Stimulated activated naive B cell treated with anti-CD40 and anti-IgM and Interleukin-4, amounts not matched to agents 10 μg/mL and 1 μg/mL and 100 μg/mL, for 72 hours (primary cell): ENCODE data around the gene CNKSR3.

Experiments
- ATAC-seq, 2 donors: fragments of 150-1000 bp; cut with Tn5 transposase; replicated peaks; 2 replicates each; pipeline ENCODE4 v1.10.0; 2021; ENCODE audit warnings: moderate library complexity in 1 of 2
- DNase-seq: peaks from one replicate; pipeline ENCODE4 v3.0.0; 2021
- H3K27ac Mint-ChIP-seq: one replicate; pipeline ENCODE4 v1.8.0; 2022; ENCODE audit warnings: mild to moderate bottlenecking, mixed read lengths
- H3K27me3 Mint-ChIP-seq, 2 donors: one replicate each; pipeline ENCODE4 v1.8.0; 2022; ENCODE audit warnings: mixed read lengths in 2 of 2
- H3K36me3 Mint-ChIP-seq, 2 donors: one replicate each; pipeline ENCODE4 v1.8.0; 2022; ENCODE audit warnings: mixed read lengths in 2 of 2, mild to moderate bottlenecking in 1 of 2
- H3K4me1 Mint-ChIP-seq, 2 donors: one replicate each; pipeline ENCODE4 v1.8.0; 2022; ENCODE audit warnings: mixed read lengths in 2 of 2, mild to moderate bottlenecking in 1 of 2
- H3K4me3 Mint-ChIP-seq, 2 donors: one replicate each; pipeline ENCODE4 v1.8.0; 2022; ENCODE audit warnings: mild to moderate bottlenecking in 2 of 2, mixed read lengths in 2 of 2, moderate library complexity in 1 of 2
- H3K9me3 Mint-ChIP-seq, 2 donors: one replicate each; pipeline ENCODE4 v1.8.0; 2022; ENCODE audit warnings: mixed read lengths in 2 of 2, mild to moderate bottlenecking in 1 of 2

The CNKSR3 gene

DNA sequence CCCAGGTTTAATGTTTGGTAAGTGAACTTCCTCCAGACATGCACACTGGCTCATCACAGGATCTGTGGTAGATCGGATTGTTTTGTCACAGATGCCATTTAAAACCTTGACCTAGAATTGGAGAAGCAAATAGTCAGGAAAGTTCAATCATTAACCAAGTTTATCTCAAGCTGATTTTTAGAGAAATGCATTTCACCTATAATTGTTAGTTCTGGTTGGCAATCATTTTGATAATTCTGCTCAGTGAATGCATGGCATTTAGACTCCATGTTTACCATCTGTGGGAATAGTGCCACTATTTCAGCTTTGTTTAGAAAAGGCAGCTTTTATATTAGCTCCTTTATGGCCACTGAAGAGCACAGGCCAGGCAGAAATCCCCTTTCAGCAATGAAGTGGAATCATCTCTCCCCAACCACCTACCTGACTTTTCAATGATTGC is 80.0 kb downstream of the CNKSR3 start:
- Mint-ChIP-seq H3K9me3 (peaks cover 6 to 8% of the 10 kb centered on the region in 2 donors), H3K36me3 (no peaks in the 10 kb centered on the region), H3K27me3 (no peaks in the 10 kb centered on the region), H3K4me1 (no peaks in the 10 kb centered on the region), H3K27ac (no peak overlapping the region), H3K4me3 (no peak overlapping the region)
- no peak for DNase-seq
- peak; percentile 27 to 45 for ATAC-seq

DNA sequence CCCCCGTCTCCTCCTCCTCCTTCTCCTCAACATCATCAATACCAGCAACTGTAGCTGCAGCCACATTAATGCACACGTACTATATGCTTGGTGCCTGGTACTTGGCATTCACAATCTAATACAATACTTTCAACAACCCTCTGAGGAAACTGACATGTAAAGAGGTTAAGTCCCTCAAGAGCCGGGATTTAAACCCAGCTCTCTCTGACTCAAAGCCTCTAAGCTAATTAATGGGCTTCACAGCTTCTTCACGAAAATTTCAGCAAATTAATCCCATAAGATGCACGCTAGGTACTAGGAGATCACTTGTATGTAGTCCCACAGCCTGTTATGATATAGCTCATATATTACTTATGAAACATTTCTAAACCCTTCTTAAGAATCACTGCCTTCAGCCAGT is 80.8 kb downstream of the CNKSR3 start:
- Mint-ChIP-seq H3K9me3 (peaks cover 6 to 8% of the 10 kb centered on the region in 2 donors), H3K4me1 (no peaks in the 10 kb centered on the region), H3K4me3 (no peak overlapping the region), H3K36me3 (no peaks in the 10 kb centered on the region), H3K27me3 (no peaks in the 10 kb centered on the region), H3K27ac (no peak overlapping the region)
- DNase-seq (no peak), ATAC-seq (no peak)

DNA sequence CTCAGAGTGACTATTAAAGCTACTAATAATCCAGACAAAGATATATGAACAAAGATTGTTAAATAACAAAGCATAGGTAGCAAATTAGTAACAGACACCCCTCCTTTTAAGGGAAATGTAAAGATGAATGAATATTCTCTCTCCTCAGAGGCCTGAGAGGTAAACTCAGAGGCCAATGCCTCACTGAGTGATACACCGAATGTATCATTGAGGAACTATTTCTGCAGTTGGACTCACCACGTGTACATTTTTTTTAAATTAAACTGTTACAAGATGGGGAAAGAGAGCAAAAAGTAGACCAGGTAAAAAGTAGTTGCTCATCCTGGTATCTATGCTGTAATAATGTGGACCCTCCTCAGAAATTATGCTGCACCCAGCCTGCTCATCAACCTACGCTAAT is 81.6 kb downstream of the CNKSR3 start:
- Mint-ChIP-seq H3K27ac (no peak overlapping the region), H3K9me3 (peaks cover 6 to 8% of the 10 kb centered on the region in 2 donors), H3K27me3 (no peaks in the 10 kb centered on the region), H3K4me1 (no peaks in the 10 kb centered on the region), H3K36me3 (no peaks in the 10 kb centered on the region), H3K4me3 (no peak overlapping the region)
- no peak for DNase-seq
- ATAC-seq, result no peak

DNA sequence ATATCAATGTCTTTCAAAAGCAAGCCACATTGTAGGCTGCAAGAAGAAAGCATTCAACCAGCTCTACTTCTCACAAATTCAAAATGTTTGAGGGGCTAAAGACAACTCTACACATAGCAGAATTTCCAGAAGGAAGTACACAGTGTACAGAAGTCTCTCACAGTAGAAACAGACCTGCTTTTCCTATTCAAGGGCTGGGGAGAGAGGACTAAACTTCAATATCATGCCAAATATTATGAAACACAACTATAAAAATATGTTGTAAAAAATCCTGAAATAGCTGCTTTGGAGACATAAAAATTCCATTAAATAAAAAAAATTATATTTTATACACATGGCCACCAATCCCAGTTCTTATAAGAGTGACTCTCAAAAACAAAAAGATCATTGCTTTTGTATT is 83.0 kb downstream of the CNKSR3 start:
- Mint-ChIP-seq H3K27me3 (no peaks in the 10 kb centered on the region), H3K4me1 (no peaks in the 10 kb centered on the region), H3K36me3 (no peaks in the 10 kb centered on the region), H3K4me3 (no peak overlapping the region), H3K9me3 (peaks cover 6% of the 10 kb centered on the region in 2 donors), H3K27ac (no peak overlapping the region)
- ATAC-seq (no peak), DNase-seq (no peak)

GRCh38 chr6:154426997-154427396 is 83.5 kb downstream of the CNKSR3 start:
- Mint-ChIP-seq H3K36me3 (no peaks in the 10 kb centered on the region), H3K9me3 (peaks cover 2% of the 10 kb centered on the region in 2 donors), H3K27ac (no peak overlapping the region), H3K27me3 (no peaks in the 10 kb centered on the region), H3K4me1 (no peaks in the 10 kb centered on the region), H3K4me3 (no peak overlapping the region)
- DNase-seq, result no peak
- no peak for ATAC-seq

DNA sequence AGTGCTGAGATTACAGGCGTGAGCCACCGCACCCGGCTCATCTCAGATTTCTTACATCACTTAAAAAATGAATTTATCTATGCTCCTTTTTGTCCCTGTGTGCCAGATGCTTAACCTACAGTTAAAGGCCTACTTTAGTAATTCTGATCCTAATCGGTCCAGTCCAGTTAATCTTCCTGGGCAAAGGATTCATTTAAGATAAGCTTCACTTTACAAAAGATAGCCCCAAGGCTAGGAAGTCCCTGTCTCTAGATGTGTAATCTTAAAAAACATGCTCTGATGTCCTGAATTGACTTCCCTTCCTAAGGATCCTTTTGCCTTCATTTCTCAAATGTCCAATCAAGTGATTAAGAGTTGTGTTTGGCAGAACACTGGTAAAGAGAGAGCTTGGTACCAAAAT is 85.5 kb downstream of the CNKSR3 start:
- ATAC-seq, result no peak
- DNase-seq, result no peak
- no peak overlapping the region for H3K4me3 Mint-ChIP-seq
- H3K27ac Mint-ChIP-seq, result no peak overlapping the region
- no peaks in the 10 kb centered on the region for H3K4me1 Mint-ChIP-seq
- no peaks in the 10 kb centered on the region for H3K27me3 Mint-ChIP-seq
- H3K36me3 Mint-ChIP-seq, result no peaks in the 10 kb centered on the region
- H3K9me3 Mint-ChIP-seq, result no peaks in the 10 kb centered on the region

DNA sequence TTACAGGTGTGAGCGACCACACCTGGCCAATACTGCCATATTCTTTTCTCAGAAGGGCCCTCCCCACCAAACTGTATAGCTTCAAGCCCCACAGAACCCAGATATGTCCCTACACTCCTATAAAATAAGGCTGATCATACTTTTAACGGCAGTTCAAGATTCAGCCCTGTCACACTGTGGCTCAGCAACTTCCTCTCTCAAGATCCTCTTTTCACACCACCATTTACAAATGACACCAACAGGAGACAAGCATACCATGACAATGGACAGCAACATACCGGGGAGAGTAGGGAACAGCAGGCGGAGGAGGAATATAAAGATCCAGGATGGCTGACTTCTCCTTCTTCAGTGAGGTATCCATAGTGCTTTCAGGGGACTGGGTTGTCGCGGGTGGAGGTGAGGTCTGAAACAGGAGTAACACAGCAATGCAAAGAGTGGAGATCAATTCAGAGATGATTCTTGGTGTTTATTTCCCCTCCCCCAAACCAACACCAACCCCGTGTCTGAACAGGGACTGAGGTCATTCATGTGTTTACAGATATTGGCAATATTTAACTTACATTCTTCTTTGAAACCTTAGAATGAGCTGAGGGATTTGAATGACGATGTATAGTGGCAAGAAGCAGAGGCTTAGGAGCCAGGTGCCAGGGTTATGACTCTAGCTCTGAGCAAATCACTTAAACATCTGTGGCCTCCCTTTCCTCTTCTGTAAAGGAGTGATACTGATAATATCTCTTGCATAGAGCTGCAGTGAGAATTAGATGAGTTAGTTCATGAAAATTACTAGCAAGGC is 96.3 kb downstream of the CNKSR3 start:
- no peak overlapping the region for H3K4me3 Mint-ChIP-seq
- H3K4me1 Mint-ChIP-seq, result no peaks in the 10 kb centered on the region
- peaks cover 0 to 6% of the 10 kb centered on the region in 2 donors for H3K27me3 Mint-ChIP-seq
- DNase-seq (no peak), ATAC-seq (no peak)
- H3K36me3 Mint-ChIP-seq, result no peaks in the 10 kb centered on the region
- H3K9me3 Mint-ChIP-seq, result peaks cover 3 to 4% of the 10 kb centered on the region in 2 donors
- H3K27ac Mint-ChIP-seq, result no peak overlapping the region

GRCh38 chr6:154412106-154412820 is 98.2 kb downstream of the CNKSR3 start:
- Mint-ChIP-seq H3K36me3 (no peaks in the 10 kb centered on the region), H3K27ac (no peak overlapping the region), H3K4me1 (no peaks in the 10 kb centered on the region), H3K9me3 (peaks cover 3 to 4% of the 10 kb centered on the region in 2 donors), H3K4me3 (no peak overlapping the region), H3K27me3 (peaks cover 0 to 6% of the 10 kb centered on the region in 2 donors)
- ATAC-seq, result no peak
- no peak for DNase-seq

- no peak overlapping the region for H3K4me3 Mint-ChIP-seq
- H3K27me3 Mint-ChIP-seq, result peaks cover 0 to 8% of the 10 kb centered on the region in 2 donors
- H3K27ac Mint-ChIP-seq, result no peak overlapping the region
- ATAC-seq, result no peak
- H3K9me3 Mint-ChIP-seq, result peaks cover 6 to 7% of the 10 kb centered on the region in 2 donors
- DNase-seq, result no peak
- no peaks in the 10 kb centered on the region for H3K4me1 Mint-ChIP-seq
- no peaks in the 10 kb centered on the region for H3K36me3 Mint-ChIP-seq
Measured at GRCh38 chr6:154411076-154411475, 99.4 kb downstream of the CNKSR3 start.

DNA sequence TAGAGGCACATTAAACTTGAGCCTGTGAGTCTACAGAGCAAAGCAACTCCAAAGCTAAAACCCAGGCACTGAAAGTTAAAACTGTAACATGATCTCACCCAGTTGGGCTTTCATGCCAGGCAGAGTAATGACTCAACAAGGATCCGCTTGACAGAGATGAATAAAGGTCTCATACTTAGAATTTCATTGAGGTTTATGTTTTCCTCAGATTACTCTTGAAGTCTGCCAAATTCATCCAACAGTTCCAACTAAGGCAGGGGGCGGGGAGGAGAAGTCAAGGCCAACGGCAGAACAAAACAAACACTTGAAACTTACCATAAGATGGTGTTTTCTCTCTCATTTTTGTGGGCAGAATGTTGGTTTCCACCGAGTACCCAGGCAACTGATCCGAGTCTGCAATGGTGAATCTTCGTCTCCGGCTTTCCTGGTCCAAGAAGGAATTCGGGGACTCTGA is 99.8 kb downstream of the CNKSR3 start:
- peaks cover 0 to 4% of the 10 kb centered on the region in 2 donors for H3K27me3 Mint-ChIP-seq
- DNase-seq (no peak), ATAC-seq (no peak)

GRCh38 chr6:154408891-154409500 is 101.5 kb downstream of the CNKSR3 start:
- H3K27me3 Mint-ChIP-seq, result peaks cover 0 to 4% of the 10 kb centered on the region in 2 donors
- no peak overlapping the region for H3K4me3 Mint-ChIP-seq
- ATAC-seq (peak in 1 of 2 donors; percentile 34), DNase-seq (no peak)
- H3K9me3 Mint-ChIP-seq, result peaks cover 3 to 4% of the 10 kb centered on the region in 2 donors
- no peaks in the 10 kb centered on the region for H3K4me1 Mint-ChIP-seq
- no peaks in the 10 kb centered on the region for H3K36me3 Mint-ChIP-seq
- H3K27ac Mint-ChIP-seq, result no peak overlapping the region

More for the DNA sequence above, 99.8 kb downstream of the CNKSR3 start:
- no peak overlapping the region for H3K4me3 Mint-ChIP-seq
- peaks cover 6 to 7% of the 10 kb centered on the region in 2 donors for H3K9me3 Mint-ChIP-seq
- H3K36me3 Mint-ChIP-seq, result no peaks in the 10 kb centered on the region
- H3K27ac Mint-ChIP-seq, result no peak overlapping the region
- H3K4me1 Mint-ChIP-seq, result no peaks in the 10 kb centered on the region

- ATAC-seq, result no peak
- no peak for DNase-seq
- Mint-ChIP-seq H3K4me3 (no peak overlapping the region), H3K27me3 (peaks cover 0 to 4% of the 10 kb centered on the region in 2 donors), H3K4me1 (no peaks in the 10 kb centered on the region), H3K9me3 (peaks cover 2 to 4% of the 10 kb centered on the region in 2 donors), H3K27ac (no peak overlapping the region), H3K36me3 (no peaks in the 10 kb centered on the region)
Measured at GRCh38 chr6:154407440-154407839, 103.0 kb downstream of the CNKSR3 start.

DNA sequence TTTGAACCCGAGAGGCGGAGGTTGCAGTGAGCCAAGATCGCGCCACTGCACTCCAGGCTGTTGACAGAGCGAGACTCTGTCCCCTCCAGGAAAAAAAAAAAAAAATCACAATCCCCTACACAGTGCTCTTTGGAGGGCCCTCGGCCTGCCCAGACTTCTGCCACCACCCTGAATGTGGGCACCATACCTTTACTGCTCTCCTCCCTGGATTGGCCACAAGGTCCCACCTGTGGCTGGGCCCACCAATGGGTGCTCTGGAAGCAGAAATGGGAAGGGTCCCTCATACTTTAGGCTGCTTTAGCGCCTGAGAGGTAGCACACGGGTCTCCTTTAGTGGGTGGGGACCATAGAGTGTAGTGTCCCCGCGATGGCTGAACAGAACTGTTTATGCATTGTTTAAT is 103.6 kb downstream of the CNKSR3 start:
- H3K9me3 Mint-ChIP-seq, result peaks cover 2 to 4% of the 10 kb centered on the region in 2 donors
- H3K4me3 Mint-ChIP-seq, result no peak overlapping the region
- no peaks in the 10 kb centered on the region for H3K4me1 Mint-ChIP-seq
- no peak for DNase-seq
- H3K36me3 Mint-ChIP-seq, result no peaks in the 10 kb centered on the region
- H3K27ac Mint-ChIP-seq, result peak overlapping the region; percentile 83
- no peak for ATAC-seq
- peaks cover 0 to 4% of the 10 kb centered on the region in 2 donors for H3K27me3 Mint-ChIP-seq

DNA sequence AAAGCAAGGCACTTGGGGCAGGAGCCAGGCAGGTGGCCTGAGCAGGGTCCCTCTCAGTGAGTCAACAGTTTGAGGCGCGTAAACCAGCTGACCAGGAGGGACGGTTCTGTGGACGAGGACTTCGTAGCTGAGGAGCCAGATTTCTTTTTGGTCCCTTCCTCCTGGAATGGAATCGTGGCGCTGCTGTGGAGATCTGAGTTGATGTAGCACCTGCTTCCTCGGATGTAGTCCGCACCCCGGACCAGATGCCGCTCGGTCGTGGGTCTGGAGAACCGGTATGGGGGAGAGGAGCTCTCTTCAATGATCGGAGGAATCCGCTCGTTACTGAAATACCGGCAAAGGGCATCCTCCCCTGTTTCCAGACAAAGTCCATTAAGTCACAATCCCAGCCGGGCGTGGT is 104.2 kb downstream of the CNKSR3 start:
- Mint-ChIP-seq H3K4me3 (no peak overlapping the region), H3K27me3 (peaks cover 0 to 4% of the 10 kb centered on the region in 2 donors), H3K9me3 (peaks cover 2 to 4% of the 10 kb centered on the region in 2 donors), H3K4me1 (no peaks in the 10 kb centered on the region), H3K36me3 (no peaks in the 10 kb centered on the region), H3K27ac (no peak overlapping the region)
- no peak for ATAC-seq
- DNase-seq, result no peak
